CD4-positive, alpha-beta T cell treated with Interleukin-15 for 1 hour (primary cell): ENCODE measurements around the gene RILP.

Source experiments
- DNase-seq: peaks from one replicate; pipeline ENCODE4 v3.0.0-alpha.2; 2020

The RILP gene

GRCh38 chr17:1627982-1628855 is 21.4 kb downstream of the RILP start, which contains the start of gene SLC43A2:
TSS of gene SLC43A2 (minus strand) at chr17:1628834. CDS start at chr17:1627874, 960 bp downstream.
- peak; percentile 78 for DNase-seq

DNA sequence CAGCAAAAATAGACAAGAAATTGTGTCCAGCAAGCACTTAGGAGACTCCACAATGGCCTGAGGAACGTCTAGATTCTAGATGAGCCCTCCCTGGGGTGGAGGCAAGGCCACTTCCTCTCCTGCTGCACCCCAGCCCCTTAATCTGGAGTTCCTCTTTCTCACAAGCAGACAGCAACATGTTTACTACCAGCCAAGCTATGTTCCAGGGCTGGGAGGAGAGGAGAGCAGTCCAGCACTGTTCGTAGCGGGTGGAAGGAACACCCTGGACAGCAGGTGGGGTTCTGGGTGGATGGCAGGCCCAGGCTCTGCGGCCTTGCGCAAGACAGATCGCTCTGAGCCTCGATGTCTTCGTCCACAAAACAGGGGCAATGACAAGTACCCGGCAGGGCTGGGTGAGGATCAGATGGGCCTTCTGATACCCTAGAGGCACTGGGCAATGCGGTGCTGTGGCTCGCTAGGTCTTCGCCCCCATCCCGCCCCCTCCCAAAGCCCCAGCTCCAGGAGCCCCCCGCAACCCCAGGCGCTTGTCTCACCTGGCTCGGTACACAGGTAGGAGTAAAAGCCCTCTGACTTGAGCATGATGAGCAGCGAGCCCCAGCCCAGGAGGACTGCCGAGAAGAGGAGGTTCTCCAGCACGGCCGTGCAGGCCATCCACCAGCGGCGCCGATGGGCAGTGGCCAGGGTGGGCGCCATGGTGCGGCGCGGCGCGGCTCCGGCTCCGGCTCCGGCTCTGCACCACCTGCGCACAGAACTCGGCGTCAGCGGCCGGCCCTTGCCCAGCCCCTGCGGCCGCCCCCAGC is 22.3 kb downstream of the RILP start:
- DNase-seq: peak; percentile 65

DNA sequence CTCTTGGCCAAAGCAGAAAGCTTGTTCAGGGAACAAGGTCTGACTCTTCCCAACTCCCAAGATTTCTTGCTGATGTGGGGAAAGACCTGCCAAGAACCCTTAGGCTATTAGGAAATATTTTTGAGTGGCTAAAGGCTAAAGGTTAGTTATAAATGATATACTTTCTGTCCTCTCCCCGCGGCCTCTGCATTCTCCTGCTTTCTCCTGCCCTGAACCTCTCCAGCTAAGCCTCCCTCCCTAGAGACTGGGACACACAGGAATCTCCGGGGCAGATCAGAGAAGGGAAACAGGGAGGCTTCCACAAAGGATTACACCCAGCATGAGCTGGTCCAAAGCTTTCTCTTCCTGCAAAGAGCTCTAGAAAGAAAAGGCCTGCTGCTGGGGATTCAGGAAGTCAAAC is 23.3 kb downstream of the RILP start:
- DNase-seq: no peak

DNA sequence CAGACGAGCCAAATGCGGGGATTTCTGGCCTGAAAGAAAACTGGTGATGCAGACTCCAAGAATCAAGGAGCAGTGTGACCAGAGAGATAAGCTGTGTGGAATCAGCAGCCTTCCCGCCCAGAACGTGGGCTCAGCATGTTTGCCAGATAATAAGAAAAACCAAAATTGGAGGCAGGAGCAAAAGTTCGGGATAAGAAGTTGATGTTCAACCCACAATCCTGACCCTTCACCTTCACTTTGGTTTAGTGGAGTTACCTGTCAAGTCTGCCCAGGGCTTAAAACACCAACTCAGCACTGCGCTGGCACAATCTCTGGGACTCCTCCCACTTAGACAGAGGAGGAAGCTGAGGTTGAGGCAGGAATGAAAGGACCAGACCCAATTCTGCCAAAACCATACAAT is 24.1 kb downstream of the RILP start:
- no peak for DNase-seq

- DNase-seq: no peak
Measured at GRCh38 chr17:1625053-1625452, 24.6 kb downstream of the RILP start.

DNA sequence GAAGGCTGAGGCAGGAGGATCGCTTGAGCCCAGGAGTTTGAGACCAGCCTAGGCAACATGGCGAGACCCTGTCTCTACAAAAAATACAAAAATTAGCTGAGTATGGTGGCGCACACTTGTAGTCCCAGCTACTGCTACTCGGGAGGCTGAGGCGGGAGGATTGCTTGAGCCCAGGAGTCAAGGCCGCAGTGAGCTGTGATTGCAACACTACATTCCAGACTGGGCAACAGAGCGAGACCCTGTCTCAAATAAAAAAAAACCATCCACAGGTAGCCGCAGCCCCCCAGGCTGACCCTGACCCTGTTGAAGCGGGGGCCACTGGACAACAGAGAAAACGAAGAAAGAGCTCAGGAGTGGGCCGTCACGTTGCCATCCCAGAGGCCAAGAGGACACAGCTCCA is 25.0 kb downstream of the RILP start:
- DNase-seq: no peak

- no peak for DNase-seq
Measured at GRCh38 chr17:1623057-1623630, 26.5 kb downstream of the RILP start.

DNA sequence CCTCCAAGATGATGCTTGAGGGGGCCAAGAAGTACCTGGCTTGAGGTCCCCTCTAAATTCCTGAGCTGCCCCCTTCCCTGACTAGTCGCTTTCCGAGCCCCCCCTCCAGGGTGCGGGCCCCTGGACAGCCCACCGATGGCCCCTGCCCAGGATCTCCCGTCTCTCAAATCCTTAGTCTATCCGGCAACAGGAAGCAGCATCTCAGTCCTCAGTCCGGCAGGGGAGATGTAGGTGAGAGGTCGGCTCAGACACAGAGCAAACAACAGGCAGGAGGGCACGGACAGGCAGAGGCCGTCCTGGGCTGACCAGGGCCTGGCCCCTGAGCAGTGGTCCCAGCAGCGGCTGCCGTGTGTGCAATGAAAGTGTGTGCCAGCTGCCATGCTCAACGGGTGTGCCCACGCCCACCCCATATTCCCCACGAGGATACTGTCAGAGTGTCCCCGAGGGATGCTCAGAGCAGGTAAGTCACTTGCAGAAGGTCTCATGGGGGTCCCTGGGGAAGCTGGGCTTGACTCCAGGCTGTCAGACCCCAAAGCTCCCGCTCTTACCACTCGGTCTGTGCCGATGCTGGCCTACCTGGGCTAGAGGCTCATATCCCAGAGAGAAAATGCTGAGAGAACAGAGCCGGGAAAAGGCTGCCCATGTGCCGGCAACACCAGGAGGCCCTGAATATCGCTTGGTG is 28.3 kb downstream of the RILP start:
- no peak for DNase-seq

DNA sequence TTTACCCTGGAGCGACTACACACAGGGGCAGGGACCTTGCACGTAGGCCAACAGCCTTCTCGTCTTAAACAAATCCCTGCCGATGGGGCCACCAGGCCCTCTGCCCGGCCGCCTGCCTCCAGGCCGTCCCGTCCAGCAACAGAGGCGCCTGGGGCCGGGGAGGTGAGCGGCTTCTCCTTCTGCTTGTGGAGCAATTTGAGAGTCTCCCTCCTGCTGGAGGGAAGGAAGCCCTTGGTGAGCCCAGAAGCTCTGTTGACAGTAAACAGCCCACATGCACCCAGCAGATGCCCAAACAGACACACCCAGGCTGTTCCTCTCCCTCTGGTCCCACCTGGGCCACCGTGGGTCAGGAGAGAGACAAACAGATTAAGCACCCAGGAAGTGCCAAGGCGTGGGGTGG is 29.2 kb downstream of the RILP start:
- no peak for DNase-seq

GRCh38 chr17:1617620-1618174 is 32.0 kb downstream of the RILP start:
- no peak for DNase-seq

GRCh38 chr17:1616101-1616500 is 33.6 kb downstream of the RILP start:
- no peak for DNase-seq

DNA sequence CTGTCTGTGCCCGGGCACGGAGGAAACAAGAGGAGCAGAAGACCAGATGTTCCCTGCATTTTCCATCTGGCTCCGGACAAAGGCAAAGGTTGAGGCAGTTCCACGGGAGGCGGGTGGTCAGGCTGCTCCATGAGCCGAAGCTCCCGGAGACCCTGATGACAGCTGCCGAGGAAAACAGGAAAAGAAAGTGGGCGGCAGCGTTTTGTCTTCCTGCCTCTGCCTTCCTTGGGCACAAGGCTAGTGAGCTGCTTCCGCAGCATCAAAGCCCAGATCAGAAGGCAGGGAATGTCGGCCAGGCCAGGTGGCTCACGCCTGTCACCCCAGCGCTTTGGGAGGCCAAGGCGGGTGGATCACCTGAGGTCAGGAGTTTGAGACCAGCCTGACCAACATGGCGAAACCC is 37.3 kb downstream of the RILP start:
- no peak for DNase-seq

GRCh38 chr17:1611715-1612114 is 38.0 kb downstream of the RILP start:
- no peak for DNase-seq

DNA sequence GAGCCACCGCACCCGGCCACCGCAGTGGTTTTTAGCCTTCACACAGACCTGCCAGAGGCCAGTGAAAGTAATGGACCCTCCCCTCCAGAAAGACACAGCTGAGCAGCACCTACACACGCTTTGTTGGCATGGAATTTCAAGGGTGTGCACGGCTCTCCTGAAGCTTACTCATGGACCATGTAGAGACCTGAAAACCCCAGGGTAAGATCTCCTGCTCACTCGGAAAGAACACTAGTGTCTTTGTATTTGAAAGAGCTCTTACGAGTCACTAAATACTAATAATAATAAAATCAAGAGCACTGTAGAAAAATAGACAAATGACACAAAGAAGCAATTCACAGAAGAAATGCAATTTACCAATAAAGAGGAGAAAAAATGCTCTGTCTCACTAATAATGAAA is 41.0 kb downstream of the RILP start:
- no peak for DNase-seq

- DNase-seq: no peak
Measured at GRCh38 chr17:1607971-1608320, 41.7 kb downstream of the RILP start.

- no peak for DNase-seq
Measured at GRCh38 chr17:1606352-1606985, 43.2 kb downstream of the RILP start.

- no peak for DNase-seq
Measured at GRCh38 chr17:1605681-1606351, 43.9 kb downstream of the RILP start.

DNA sequence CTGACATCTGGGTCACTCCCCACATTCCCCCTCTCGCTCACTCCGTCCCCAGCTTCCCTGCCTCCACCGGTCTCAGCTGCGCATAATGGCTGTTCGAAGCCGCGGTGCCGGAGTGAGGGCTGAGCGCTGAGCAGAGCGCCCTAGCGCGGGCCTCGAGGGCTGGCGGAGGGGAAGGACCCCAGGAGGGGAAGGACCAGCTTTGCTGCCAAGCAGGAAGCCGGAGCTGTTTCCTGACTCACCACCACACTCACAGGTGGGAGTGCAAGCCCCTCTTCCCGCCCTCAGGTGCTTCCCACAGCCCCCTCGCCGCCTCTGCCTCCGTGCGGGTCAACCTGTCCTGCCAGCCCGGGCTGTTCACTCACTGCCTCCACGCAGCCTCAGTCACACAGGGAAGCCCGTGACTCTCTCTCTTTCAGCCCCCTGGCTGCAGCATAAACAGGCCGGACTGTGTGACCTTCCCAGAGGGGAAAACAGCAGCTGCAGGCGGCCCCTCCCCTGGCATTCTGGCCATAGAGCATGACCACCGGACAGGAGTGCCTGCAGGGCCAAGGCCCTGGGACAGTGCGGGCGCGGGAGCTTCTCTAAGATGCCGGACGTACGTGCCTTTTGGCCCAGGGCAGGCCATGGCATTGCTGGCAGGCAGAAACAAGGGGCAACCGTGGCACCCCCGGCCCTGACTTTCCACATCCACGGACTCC is 44.7 kb downstream of the RILP start:
- no peak for DNase-seq

DNA sequence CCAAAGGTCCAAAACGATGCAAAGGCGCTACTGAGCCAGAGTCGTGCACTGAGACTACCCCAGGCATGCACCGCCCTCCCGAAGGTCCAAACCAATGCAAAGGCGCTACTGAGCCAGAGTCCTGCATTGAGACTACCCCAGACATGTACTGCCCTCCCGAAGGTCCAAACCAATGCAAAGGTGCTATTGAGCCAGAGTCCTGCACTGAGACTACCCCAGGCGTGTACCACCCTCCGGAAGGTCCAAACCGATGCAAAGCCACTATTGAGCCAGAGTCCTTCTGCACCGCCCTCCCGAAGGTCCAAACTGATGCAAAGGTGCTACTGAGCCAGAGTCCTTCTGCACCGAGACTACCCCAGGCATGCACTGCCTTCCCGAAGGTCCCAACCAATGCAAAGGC is 48.1 kb downstream of the RILP start:
- DNase-seq: no peak

DNA sequence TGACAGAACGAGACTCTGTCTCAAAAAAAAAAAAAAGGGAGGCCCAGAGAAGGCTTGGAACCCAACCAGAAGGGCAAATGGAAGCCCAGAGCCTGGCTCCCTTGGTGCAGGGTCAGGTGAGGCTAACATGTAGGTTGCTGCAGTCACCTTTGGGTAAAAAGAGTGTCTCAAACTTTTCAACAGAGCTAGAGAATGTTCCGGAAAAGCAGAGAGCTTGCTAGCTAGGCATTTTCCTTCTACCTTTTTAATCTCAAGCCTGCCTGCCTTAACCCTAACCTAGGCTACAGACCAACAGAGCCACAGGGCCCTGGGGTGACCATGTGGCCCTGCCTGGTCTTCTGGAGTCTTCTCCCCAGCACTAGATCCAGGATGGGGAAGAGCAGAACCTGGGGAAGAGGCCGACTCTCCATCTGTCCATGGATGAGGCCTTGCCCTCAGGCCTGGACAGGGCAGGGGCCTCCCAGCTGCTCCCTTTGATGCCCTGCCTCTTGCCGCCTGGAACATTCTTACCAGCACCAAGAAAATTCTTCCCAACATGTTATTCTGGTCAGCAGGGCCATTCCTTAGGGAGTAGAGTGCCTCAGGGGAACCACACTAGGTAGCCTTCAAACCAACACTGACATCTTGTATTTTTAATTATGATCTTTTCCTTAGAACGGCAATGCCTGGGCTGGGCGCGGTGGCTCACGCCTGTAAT is 51.1 kb downstream of the RILP start:
- DNase-seq: no peak
